HG03378 (cell line): ENCODE measurements around the gene GPX3.

ENCODE experiments used
- ATAC-seq: cut with Tn5 transposase; IDR thresholded peaks from one replicate; pipeline ENCODE4 v1.9.1; 2021; ENCODE audit warnings: mild to moderate bottlenecking, moderate library complexity; ENCODE audit not compliant: unreplicated experiment

The GPX3 gene

GRCh38 chr5:151020304-151021110, at the start of gene GPX3:
TSS of gene GPX3 (plus strand) at chr5:151020591. CDS start at chr5:151020655, 64 bp downstream.
- ATAC-seq: peak; percentile 61

- no peak for ATAC-seq
Measured at GRCh38 chr5:150978590-150978989, 41.8 kb upstream of the GPX3 start.

- ATAC-seq: no peak
Measured at GRCh38 chr5:150987746-150988145, 32.6 kb upstream of the GPX3 start.

DNA sequence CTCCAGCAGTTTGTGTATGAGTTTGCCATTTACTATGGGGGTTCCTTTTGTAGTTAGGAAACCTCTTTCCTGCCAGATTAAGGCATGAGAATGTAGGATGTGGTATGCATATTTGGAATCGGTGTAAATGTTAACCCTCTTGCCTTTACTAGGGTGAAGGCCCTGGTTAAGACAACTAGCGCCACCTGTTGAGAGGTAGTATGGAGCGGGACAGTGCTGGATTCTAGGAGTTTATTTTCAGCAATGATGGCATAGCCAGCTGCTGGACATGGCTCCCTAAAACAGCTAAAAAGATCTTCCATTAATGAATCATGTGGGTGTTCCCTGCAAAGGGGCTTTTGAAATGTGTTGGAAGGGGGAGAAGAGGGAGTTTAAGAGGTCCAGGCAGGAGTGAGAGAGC, 30.7 kb upstream of the GPX3 start:
- no peak for ATAC-seq

DNA sequence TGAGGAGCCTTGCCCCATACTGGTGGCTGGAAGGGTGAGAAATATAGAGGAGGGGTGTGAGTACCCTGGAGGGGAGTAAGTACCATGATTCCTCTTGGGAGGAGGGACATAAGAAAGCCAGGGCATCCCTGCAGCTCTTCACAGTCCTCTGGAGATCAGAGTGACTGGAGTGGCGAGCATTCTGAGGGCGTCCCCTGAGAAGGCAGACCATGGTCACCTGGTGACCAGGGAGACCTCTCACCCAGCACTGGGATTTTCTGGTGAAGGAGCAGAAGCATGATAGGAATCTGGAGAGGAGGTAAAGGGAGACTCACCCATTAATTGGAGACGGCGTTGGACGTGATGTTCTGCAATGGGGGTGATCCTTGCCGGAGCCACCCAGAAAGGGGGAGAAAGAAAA, 27.7 kb upstream of the GPX3 start:
- ATAC-seq: no peak

DNA sequence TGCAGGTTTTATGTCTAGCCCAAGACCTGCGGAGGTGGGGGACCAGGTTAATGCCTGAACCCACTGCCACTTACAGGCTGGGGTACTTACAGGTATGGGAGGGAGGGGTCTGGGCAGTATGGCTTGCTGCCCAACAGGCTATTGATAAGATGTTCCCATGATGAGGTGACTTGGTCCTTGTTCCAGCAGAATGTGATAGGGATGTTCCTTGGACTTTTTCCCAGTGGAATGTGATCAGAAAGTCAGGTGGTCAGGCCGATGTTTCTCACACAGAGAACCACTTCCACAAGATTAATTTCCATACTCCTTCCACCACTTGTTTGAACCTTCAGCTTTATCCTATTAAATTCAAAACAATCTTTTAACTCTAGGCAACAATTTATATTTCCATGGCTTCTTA, 27.0 kb upstream of the GPX3 start:
- no peak for ATAC-seq

GRCh38 chr5:150993826-150994412, 26.5 kb upstream of the GPX3 start:
- no peak for ATAC-seq

DNA sequence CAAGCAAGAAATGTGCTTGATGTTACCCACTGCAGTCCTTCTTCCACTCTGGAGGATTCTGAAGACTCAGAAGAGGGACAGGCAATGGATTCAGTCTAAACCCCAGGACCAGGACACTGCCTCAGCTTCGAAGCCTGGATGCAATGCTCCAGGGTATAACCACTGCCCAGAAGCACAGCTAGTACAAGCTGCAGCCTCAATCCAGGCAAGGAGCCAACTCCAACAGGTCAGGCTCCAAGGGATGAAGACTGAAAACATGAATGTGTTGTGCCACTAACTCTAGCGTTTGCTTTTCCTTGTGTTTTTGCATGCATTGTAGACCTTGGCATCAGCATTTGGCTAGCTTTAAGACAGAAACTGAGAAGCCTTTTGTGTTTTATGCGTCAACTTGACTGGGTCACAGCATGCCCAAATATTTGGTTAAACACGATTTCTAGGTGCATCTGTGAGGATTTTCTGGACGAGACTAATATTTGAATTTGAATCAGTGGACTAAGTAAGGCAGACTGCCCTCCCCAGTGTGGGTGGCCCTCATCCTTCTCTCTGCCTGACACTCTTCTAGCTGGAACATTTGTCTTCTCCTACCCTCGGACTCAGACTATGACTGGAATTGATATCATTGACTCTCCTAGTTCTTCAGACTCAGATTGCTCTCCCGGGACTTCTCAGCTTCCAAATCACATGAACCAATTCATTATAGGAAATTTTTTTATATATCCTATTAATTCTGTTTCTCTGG, 20.5 kb upstream of the GPX3 start:
- ATAC-seq: no peak

GRCh38 chr5:151001436-151001835, 19.0 kb upstream of the GPX3 start:
- ATAC-seq: no peak

GRCh38 chr5:151002250-151002649, 18.1 kb upstream of the GPX3 start:
- no peak for ATAC-seq

- no peak for ATAC-seq
Measured at GRCh38 chr5:151002681-151003502, 17.5 kb upstream of the GPX3 start.

GRCh38 chr5:151003503-151003860, 16.9 kb upstream of the GPX3 start:
- ATAC-seq: no peak

- ATAC-seq: no peak
Measured at GRCh38 chr5:151004499-151004898, 15.9 kb upstream of the GPX3 start.

- ATAC-seq: no peak
Measured at GRCh38 chr5:151005187-151005949, 15.0 kb upstream of the GPX3 start.

DNA sequence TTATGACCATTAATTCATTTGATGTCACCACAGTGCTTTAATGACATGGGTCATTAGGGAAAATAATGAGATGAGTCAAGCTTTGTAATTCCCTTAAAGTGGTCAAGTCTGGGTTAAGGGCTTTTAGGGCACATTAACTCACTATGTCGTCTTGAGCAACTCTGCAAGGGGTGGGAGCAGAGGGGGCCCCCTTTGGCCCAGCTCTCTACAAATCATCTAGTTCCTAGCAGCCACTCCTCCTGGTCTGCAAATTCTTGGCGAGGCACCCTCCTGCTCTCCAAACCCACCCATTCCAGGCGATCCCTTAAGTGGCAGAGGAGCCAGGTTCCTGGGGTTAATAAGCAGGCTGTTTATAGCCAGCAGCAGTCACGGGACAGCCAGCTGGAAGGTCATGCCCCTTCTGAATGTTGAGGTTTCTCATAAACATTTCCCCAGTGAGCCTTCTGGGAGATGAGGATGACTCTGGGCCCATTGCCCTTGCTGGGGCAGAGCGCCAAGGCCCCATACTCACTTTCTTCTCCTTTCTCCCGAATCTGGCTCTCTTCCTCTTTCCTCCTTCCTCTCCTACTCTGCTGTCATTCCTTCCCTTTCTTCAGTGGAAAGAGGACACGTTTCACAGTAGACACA, 14.3 kb upstream of the GPX3 start:
- ATAC-seq: no peak

GRCh38 chr5:151006704-151007334, 13.6 kb upstream of the GPX3 start:
- ATAC-seq: no peak

- ATAC-seq: no peak
Measured at GRCh38 chr5:151007430-151008209, 12.8 kb upstream of the GPX3 start.

- no peak for ATAC-seq
Measured at GRCh38 chr5:151008210-151008491, 12.2 kb upstream of the GPX3 start.

DNA sequence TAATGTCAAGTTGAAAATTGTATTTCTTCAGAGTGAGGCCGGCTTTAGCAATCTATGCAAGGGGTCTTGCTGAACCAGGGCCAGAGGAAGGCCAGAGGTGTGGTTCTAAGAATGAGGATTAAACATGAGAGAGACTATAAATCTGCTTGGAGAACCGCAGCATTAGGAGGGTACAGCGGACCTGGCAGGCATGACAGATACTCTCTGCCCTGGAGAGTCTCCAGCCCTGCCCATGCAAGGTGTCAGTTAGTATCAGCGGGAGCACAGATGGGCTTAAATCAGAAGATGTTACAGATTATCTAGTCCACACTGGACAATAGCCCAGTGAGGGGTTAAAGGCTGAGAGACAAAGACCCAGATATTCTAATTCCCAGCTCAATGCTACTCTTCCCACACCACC, 11.5 kb upstream of the GPX3 start:
- ATAC-seq: no peak
